Breast epithelium (tissue), 3 donors: ENCODE results near the gene HOXA11.

ENCODE experiments used
- POLR2A ChIP-seq: fragments of 450-650 bp; IDR thresholded peaks from one replicate; pipeline ENCODE4 v1.6.1; 2016; ENCODE audit warnings: antibody characterized with exemption, mild to moderate bottlenecking, moderate library complexity
- POLR2AphosphoS5 ChIP-seq, 3 donors: sonication (generic); formaldehyde crosslinking; IDR thresholded peaks; one replicate each; pipeline ENCODE4 v1.6.1; 2017; ENCODE audit warnings: antibody characterized with exemption in 3 of 3
- TF ChIP-seq, protein P1 (sequence below), 3 donors: fragments of 450-650 bp; IDR thresholded peaks; one replicate each; pipeline ENCODE4 v1.5.1; 2016 to 2017; ENCODE audit warnings: antibody characterized with exemption in 3 of 3, mild to moderate bottlenecking in 3 of 3, moderate library complexity in 3 of 3

DNA sequence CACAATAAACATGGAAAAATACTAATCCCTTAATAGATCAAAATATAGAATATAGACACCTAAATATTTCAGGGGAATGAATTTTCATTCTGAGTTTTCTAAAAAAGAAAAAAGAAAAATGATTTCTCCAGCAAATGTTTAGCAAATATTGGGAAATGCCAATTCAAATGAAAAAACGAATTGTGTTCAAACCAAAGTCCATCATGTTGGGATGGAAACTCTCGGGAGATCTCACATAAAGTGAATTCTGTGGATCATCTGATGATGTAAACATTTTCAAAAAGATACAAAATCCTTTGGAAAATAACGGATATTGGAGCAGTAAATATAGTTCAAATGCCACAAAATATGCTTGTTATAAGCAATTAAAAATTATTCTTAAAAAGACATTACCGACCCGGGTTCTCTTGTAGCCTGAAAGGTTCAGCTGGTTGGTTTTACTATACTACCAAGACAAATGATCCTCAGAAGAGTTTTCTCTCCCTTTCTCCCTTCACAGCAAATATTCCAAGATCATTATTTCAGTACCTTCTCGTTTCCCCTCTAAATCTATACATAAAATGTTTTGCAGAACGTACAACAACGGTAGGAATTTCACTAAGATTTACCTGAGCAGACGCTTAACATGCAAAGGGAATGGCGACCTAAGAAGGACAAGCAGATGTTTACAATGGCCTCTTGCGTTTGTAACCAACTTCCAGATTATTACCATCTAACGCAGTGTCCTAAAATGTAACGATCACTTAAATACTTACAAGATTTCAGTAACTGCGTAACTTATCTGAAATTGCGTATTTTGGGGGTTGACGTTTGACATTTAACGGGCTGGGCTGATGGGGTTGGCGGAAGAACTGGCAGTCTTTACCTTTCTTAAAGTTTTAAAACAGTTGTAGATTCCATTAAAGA, 12.4 kb upstream of the HOXA11 start:
- TF ChIP-seq, protein P1, sequence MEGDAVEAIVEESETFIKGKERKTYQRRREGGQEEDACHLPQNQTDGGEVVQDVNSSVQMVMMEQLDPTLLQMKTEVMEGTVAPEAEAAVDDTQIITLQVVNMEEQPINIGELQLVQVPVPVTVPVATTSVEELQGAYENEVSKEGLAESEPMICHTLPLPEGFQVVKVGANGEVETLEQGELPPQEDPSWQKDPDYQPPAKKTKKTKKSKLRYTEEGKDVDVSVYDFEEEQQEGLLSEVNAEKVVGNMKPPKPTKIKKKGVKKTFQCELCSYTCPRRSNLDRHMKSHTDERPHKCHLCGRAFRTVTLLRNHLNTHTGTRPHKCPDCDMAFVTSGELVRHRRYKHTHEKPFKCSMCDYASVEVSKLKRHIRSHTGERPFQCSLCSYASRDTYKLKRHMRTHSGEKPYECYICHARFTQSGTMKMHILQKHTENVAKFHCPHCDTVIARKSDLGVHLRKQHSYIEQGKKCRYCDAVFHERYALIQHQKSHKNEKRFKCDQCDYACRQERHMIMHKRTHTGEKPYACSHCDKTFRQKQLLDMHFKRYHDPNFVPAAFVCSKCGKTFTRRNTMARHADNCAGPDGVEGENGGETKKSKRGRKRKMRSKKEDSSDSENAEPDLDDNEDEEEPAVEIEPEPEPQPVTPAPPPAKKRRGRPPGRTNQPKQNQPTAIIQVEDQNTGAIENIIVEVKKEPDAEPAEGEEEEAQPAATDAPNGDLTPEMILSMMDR (IDR thresholded peaks at IDR 0.05), result no peak
- TF ChIP-seq POLR2A (no peak), POLR2AphosphoS5 (IDR thresholded peaks at IDR 0.05) (no peak)
